H1 (cell line): ENCODE data around the gene C20orf141. TPM values are rescaled to one million over a fixed set of nuclear protein-coding genes. Genes with fewer than 3 reads are reported as not detected.

Source experiments
- BRCA1 ChIP-seq: IDR thresholded peaks from 2 replicates; pipeline ENCODE4 v1.6.1; 2012; ENCODE audit warnings: low read depth, low read length, improper control_type of control experiment
- SRF ChIP-seq: IDR thresholded peaks from 2 replicates; pipeline ENCODE4 v1.6.1; 2011; ENCODE audit warnings: mild to moderate bottlenecking, low read depth, low read length, moderate library complexity
- SUZ12 ChIP-seq: fragments of 200-600 bp; sonication (generic); IDR thresholded peaks from 2 replicates; pipeline ENCODE4 v1.6.1; 2012; ENCODE audit warnings: mild to moderate bottlenecking, inconsistent platforms, low read length, moderate library complexity, mixed read lengths
- polyA plus RNA-seq, 7 experiments: library from polyadenylated mRNA; depleted of rRNA in 3 of 7; stranded (reverse) in 5 of 7; unstranded in 2 of 7; fragments of >200 nt in 5 of 7; fragments of 200-250 nt in 2 of 7; gene quantifications; 1 replicate in 5 of 7; 2 replicates in 1 of 7; 4 replicates in 1 of 7; pipeline versions ENCODE4 v1.2.1 to v1.2.3, GENCODE V29; 2011 to 2013; ENCODE audit warnings: missing spikeins in 2 of 7, mixed read lengths in 2 of 7
- total RNA-seq: library from RNA; stranded (reverse); fragmentation: NEBNext Ultra II Directional; extraction: Animal tissue kit (Norgen Biotek cat#: 25700); gene quantifications from 2 replicates; pipeline ENCODE4 v1.2.1, GENCODE V29; 2021

Gene C20orf141
- total and polyA plus RNA-seq, 2 of the 8 experiments (the other 6 are each of a cell fraction or from before 2014, with no cell fraction given) = not detected

DNA sequence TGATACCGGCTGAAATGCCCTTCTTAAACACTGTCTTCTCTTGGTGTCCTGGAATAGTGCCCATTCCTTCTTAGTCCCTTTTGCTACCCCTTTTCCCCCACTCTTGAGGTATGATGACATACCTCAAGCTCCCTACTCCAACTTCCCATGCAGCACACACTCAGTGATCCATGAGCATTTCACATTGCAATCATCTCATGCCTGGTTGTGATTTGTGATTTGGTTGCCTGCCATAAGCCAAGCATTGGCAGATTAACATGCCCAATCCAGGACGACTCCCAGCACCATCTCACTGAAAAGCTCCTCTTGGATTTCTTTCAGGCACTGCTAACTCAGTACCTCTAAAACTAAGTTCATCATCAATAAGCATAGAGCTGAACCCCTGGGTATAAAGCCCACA lies 43.8 kb downstream of the C20orf141 start (continued):
- TF ChIP-seq SRF (no peak), BRCA1 (no peak), SUZ12 (no peak)
